H1 (cell line): ENCODE data around the gene IKZF1. TPM values are rescaled to one million over a fixed set of nuclear protein-coding genes. Genes with fewer than 3 reads are reported as not detected.

Experiments used
- ASH2L ChIP-seq: fragments of 200-600, 300-600 bp; sonication (generic); IDR thresholded peaks from one replicate; pipeline ENCODE4 v1.7.1; 2017; ENCODE audit warnings: low read length
- FOSL1 ChIP-seq: IDR thresholded peaks from 2 replicates; pipeline ENCODE4 v1.6.1; 2011; ENCODE audit warnings: mild to moderate bottlenecking, low read depth, low read length, moderate library complexity; ENCODE audit not compliant: insufficient read depth
- KDM4A ChIP-seq: IDR thresholded peaks from one replicate; pipeline ENCODE4 v1.7.1; 2012; ENCODE audit warnings: low read depth, mild to moderate bottlenecking, moderate library complexity, low read length, inconsistent platforms; ENCODE audit not compliant: severe bottlenecking
- SAP30 ChIP-seq: fragments of 300-600 bp; sonication (generic); IDR thresholded peaks from 2 replicates; pipeline ENCODE4 v1.7.1; 2012; ENCODE audit warnings: low read length, moderate library complexity, mild to moderate bottlenecking, inconsistent platforms; ENCODE audit not compliant: insufficient read depth, insufficient replicate concordance
- ZNF274 ChIP-seq: IDR thresholded peaks from 2 replicates; pipeline ENCODE4 v1.7.0; 2012; ENCODE audit warnings: low read length, borderline replicate concordance; ENCODE audit errors: extremely low read depth
- polyA plus RNA-seq, 7 experiments: library from polyadenylated mRNA; depleted of rRNA in 3 of 7; stranded (reverse) in 5 of 7; unstranded in 2 of 7; fragments of >200 nt in 5 of 7; fragments of 200-250 nt in 2 of 7; gene quantifications; 1 replicate in 5 of 7; 2 replicates in 1 of 7; 4 replicates in 1 of 7; pipeline versions ENCODE4 v1.2.1 to v1.2.3, GENCODE V29; 2011 to 2013; ENCODE audit warnings: missing spikeins in 2 of 7, mixed read lengths in 2 of 7
- total RNA-seq: library from RNA; stranded (reverse); fragmentation: NEBNext Ultra II Directional; extraction: Animal tissue kit (Norgen Biotek cat#: 25700); gene quantifications from 2 replicates; pipeline ENCODE4 v1.2.1, GENCODE V29; 2021
- TF ChIP-seq, protein P1 (sequence below): IDR thresholded peaks from 2 replicates; pipeline ENCODE4 v1.6.1; 2012; ENCODE audit warnings: low read length, inconsistent platforms

Gene IKZF1
- total and polyA plus RNA-seq, 2 of the 8 experiments (the other 6 are each of a cell fraction or from before 2014, with no cell fraction given), result 0.74 to 1.5 TPM

DNA sequence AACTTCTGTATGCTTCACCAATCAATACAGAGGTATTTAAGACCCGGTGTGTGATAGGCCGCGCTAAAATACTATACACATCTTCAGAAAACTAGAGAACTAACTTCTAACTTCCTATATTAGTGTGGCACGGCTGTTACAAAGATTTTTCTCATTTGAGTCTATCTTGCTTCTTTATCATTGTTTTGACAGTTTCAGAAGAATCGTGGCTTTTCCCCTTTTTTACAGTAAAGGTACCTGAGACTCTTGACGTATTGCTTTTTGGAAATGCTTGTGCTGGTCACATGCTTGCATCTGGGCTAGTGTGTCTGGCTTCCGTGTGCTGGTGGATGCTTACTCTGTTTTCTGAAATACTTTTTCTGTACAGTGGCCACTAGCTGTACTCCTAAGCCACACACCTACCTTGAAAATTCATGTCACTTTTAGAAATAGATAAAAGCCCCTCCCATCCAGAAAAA is 12.7 kb downstream of the IKZF1 start (continued):
- no peak for TF ChIP-seq ASH2L
- no peak for TF ChIP-seq ZNF274
- no peak for TF ChIP-seq SAP30
- TF ChIP-seq FOSL1, result no peak
- no peak for TF ChIP-seq KDM4A
- TF ChIP-seq, protein P1, sequence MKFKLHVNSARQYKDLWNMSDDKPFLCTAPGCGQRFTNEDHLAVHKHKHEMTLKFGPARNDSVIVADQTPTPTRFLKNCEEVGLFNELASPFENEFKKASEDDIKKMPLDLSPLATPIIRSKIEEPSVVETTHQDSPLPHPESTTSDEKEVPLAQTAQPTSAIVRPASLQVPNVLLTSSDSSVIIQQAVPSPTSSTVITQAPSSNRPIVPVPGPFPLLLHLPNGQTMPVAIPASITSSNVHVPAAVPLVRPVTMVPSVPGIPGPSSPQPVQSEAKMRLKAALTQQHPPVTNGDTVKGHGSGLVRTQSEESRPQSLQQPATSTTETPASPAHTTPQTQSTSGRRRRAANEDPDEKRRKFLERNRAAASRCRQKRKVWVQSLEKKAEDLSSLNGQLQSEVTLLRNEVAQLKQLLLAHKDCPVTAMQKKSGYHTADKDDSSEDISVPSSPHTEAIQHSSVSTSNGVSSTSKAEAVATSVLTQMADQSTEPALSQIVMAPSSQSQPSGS, result no peak
